ENCODE measurements around the gene SYNDIG1L. TPM values are rescaled to one million over a fixed set of nuclear protein-coding genes. Genes with fewer than 3 reads are reported as not detected.

SYNDIG1L gene
- total RNA-seq, 3 donors from 2014 or later, result 0.14 to 0.22 TPM; not detected in 1

- intact Hi-C loops (cut with DNase I, micrococcal nuclease), result no loop called here
- Histone ChIP-seq H3K4me3 (no peak overlapping the region), H3K9me3 (no peaks in the 10 kb centered on the region), H3K36me3 (ENCODE audit: low read depth) (no peaks in the 10 kb centered on the region), H3K4me1 (ENCODE audit: low read depth) (no peaks in the 10 kb centered on the region)
- ATAC-seq (no peak), DNase-seq (no peak)
- no peak for TF ChIP-seq CTCF (IDR thresholded peaks at IDR 0.05)
Observed at GRCh38 chr14:74414403-74415114, 11.5 kb downstream of the SYNDIG1L start.

GRCh38 chr14:74413627-74414026 lies 12.4 kb downstream of the SYNDIG1L start:
- H3K4me3 ChIP-seq, result no peak overlapping the region
- no peaks in the 10 kb centered on the region for H3K9me3 ChIP-seq
- DNase-seq, result no peak
- no peak for TF ChIP-seq CTCF (IDR thresholded peaks at IDR 0.05)
- ATAC-seq, result no peak
- no peaks in the 10 kb centered on the region for H3K36me3 ChIP-seq (ENCODE audit: low read depth)
- intact Hi-C loops (cut with DNase I, micrococcal nuclease), result no loop called here
- no peaks in the 10 kb centered on the region for H3K4me1 ChIP-seq (ENCODE audit: low read depth)

GRCh38 chr14:74412753-74413152 lies 13.3 kb downstream of the SYNDIG1L start:
- intact Hi-C loops (cut with DNase I, micrococcal nuclease), result no loop called here
- no peak overlapping the region for H3K4me3 ChIP-seq
- ATAC-seq (no peak), DNase-seq (no peak)
- no peaks in the 10 kb centered on the region for H3K9me3 ChIP-seq
- TF ChIP-seq CTCF (IDR thresholded peaks at IDR 0.05), result no peak
- no peaks in the 10 kb centered on the region for H3K36me3 ChIP-seq (ENCODE audit: low read depth)
- no peaks in the 10 kb centered on the region for H3K4me1 ChIP-seq (ENCODE audit: low read depth)

- H3K4me3 ChIP-seq, result no peak overlapping the region
- intact Hi-C loops (cut with DNase I, micrococcal nuclease), result no loop called here
- TF ChIP-seq CTCF (IDR thresholded peaks at IDR 0.05), result no peak
- no peaks in the 10 kb centered on the region for H3K4me1 ChIP-seq (ENCODE audit: low read depth)
- H3K9me3 ChIP-seq, result no peaks in the 10 kb centered on the region
- DNase-seq (no peak), ATAC-seq (no peak)
- H3K36me3 ChIP-seq (ENCODE audit: low read depth), result no peaks in the 10 kb centered on the region
Observed at GRCh38 chr14:74411671-74412070, 14.3 kb downstream of the SYNDIG1L start.

GRCh38 chr14:74409441-74409840 lies 16.6 kb downstream of the SYNDIG1L start:
- TF ChIP-seq CTCF (IDR thresholded peaks at IDR 0.05), result no peak
- H3K9me3 ChIP-seq, result no peaks in the 10 kb centered on the region
- DNase-seq, result no peak
- intact Hi-C loops (cut with DNase I, micrococcal nuclease), result no loop called here
- no peak for ATAC-seq
- no peaks in the 10 kb centered on the region for H3K4me1 ChIP-seq (ENCODE audit: low read depth)
- no peaks in the 10 kb centered on the region for H3K36me3 ChIP-seq (ENCODE audit: low read depth)
- no peak overlapping the region for H3K4me3 ChIP-seq

- no peaks in the 10 kb centered on the region for H3K36me3 ChIP-seq (ENCODE audit: low read depth)
- H3K4me1 ChIP-seq (ENCODE audit: low read depth), result no peaks in the 10 kb centered on the region
- no peak overlapping the region for H3K4me3 ChIP-seq
- intact Hi-C loops (cut with DNase I, micrococcal nuclease), result no loop called here
- DNase-seq (no peak), ATAC-seq (no peak)
- H3K9me3 ChIP-seq, result no peaks in the 10 kb centered on the region
- TF ChIP-seq CTCF (IDR thresholded peaks at IDR 0.05), result no peak
Observed at GRCh38 chr14:74408870-74409269, 17.1 kb downstream of the SYNDIG1L start.
